HT1080 (cell line): ENCODE measurements around the gene SLC40A1. TPM values are rescaled to one million over a fixed set of nuclear protein-coding genes. Genes with fewer than 3 reads are reported as not detected.
A peak's percentile ranks its signal among the peaks of the same experiment; 100 is the strongest.

ENCODE experiments used
- DNase-seq: peaks from one replicate; pipeline ENCODE4 v3.0.0-alpha.2; 2015; ENCODE audit warnings: low read depth
- polyA plus RNA-seq, 2 experiments: library from polyadenylated mRNA; depleted of rRNA; stranded (reverse); fragments of >200 nt; gene quantifications; 2 replicates each; pipeline ENCODE4 v1.2.3, GENCODE V29; 2015
- total RNA-seq: library from RNA; depleted of rRNA; stranded (reverse); fragments of >200 nt; shearing (Covaris generic); gene quantifications from 2 replicates; pipeline ENCODE4 v1.2.3, GENCODE V29; 2014; rRNA removed

The SLC40A1 gene, protein sequence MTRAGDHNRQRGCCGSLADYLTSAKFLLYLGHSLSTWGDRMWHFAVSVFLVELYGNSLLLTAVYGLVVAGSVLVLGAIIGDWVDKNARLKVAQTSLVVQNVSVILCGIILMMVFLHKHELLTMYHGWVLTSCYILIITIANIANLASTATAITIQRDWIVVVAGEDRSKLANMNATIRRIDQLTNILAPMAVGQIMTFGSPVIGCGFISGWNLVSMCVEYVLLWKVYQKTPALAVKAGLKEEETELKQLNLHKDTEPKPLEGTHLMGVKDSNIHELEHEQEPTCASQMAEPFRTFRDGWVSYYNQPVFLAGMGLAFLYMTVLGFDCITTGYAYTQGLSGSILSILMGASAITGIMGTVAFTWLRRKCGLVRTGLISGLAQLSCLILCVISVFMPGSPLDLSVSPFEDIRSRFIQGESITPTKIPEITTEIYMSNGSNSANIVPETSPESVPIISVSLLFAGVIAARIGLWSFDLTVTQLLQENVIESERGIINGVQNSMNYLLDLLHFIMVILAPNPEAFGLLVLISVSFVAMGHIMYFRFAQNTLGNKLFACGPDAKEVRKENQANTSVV
- 0.29 and 0.57 TPM in 2 replicates for total RNA-seq
- 0.75 and 0.88 TPM in 2 replicates for polyA plus RNA-seq (2015; cell fraction: cytosol; rRNA removed)
- polyA plus RNA-seq (2015; cell fraction: nucleus; rRNA removed) = 0.38 and 0.58 TPM in 2 replicates

GRCh38 chr2:189580658-189581353 is at the start of gene SLC40A1:
Gene SLC40A1 (minus strand): TSS chr2:189580786. CDS start chr2:189580460, 326 bp downstream.
- peak; percentile 63 for DNase-seq

GRCh38 chr2:189629531-189630453 is 49.2 kb upstream of the SLC40A1 start:
- DNase-seq = no peak

GRCh38 chr2:189628817-189629530 is 48.4 kb upstream of the SLC40A1 start:
- DNase-seq = no peak

GRCh38 chr2:189627789-189628188 is 47.2 kb upstream of the SLC40A1 start:
- no peak for DNase-seq

GRCh38 chr2:189625636-189626035 is 45.0 kb upstream of the SLC40A1 start:
- DNase-seq = no peak

DNA sequence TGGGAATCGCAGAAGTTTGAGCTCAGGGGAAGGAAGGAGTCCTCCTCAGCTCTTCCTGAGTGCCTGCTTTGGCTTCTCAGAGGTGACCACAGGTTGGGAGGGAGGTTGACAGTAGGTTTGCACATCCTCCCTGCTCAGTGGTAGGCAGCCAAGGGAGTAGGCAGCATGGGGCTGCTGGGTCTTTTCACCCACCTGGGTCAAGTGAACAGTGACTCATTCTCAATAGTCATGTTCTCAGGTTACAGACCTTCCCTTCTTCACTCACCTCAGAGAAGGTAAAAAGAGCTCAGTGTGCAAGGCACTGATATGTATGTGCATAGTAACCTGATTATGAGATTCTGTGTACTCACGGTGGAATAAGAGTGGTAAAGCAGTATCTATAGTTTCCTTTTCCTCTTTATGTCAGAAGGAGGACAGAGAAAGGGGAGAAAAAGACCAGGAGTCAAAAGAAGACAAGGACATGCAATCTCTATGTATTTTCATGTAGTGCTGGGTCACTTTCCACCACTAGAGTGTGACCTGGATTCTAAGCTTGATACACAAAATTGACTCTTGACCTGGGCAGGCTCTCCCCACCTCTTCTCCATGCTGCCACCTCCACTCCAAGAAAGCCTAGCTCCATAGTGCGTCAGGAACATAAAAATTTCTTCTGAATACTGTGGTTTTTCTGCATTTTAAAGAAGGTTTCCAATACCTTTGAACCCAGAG is 44.2 kb upstream of the SLC40A1 start:
- no peak for DNase-seq

GRCh38 chr2:189623049-189623448 is 42.5 kb upstream of the SLC40A1 start:
- DNase-seq = no peak

DNA sequence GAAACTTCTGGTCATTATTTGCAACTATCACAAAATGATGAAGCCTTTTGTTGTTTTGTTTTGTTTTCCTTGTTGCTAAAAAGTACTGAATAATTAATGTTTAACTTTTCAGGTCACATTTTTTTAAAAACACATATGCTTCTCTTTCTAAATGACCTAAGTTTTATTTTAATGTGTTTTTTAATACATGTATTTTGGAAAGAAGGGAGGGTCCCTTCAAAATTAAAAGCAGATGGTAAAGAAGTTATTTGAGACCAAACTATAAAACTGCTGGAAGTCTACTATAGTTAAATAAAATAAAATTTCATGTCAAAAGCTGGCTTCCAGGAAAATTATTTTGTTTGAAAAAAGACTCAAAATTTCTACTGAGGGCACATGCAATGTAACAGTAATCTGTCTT is 41.2 kb upstream of the SLC40A1 start:
- no peak for DNase-seq

GRCh38 chr2:189618197-189618596 is 37.6 kb upstream of the SLC40A1 start:
- no peak for DNase-seq

DNA sequence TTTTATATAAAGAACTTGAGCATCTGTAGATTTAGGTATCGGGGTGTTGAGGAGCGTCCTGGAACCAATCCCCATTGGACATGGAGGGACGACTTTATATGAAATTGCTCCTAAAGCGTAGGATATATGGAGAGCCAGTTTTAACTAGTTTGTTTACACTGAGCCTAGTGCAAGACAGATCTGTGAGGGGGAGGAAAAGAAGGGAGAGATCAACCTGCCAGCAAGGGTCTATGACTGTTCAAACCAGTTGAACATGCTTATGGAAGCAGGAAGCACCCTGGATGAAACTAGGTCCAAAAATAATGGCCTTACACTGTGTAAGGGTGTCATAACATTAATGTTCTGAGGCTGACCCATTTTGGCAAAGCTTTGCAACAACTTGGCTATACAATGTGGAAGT is 34.0 kb upstream of the SLC40A1 start:
- no peak for DNase-seq

DNA sequence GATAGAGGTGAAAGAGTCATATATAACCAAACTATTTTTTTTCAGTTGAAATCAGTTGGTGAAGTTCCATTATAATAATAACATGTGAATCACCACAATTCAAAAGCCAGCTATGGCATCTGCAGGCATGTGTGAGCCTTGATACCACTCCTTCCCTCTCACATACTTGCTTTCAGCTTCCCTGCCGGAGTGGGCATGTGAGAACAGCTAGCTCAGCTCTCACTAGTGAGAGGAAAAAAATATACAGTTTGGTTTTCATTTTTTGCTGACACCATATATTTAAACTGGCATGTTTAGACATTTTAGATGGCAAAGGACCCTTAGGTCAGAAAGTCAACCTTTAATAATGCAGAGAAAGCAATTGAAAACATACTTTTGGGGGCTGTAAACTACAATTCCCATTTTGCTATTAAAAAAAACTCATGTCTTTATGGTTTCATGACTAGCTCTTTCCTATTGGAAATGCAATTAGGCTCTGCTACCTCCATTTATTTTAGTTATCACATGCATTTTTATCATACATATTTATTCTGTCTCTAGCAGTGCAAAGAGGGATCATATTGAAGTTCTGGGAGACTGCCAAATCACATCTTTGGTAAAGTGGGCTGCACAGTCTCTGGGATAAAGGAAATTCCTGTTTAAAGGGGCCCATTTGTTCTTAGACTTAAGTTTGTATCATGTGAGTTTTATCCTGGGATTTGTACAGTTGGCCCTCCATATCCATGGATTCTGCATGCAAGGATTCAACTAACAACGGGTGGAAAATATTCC is 33.2 kb upstream of the SLC40A1 start:
- DNase-seq = no peak

DNA sequence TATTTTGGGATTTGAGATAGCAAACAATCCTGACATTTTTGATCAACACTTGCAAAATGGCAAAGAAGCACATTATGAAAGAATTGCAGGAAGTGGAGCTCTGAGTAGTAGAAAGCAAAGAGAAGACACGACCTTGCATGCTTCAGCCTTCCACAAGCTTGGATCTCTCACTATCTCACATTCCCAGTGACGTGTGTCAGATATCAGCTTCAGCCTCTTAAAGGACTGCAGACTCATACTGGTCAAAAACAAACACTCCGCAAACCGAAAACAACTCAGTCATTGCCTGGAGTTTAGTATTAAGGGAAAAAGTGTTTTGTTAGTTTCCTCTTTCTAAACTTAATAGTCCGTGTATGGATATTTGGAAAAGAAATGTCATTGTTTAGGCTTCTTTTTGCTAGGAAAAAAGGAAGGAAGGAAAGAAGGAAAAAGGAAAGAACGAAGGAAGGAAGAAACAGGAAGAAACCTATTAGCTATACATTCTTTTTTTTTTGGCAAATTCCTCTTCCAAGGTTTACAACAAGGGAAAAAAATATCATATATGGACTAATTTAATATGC is 32.6 kb upstream of the SLC40A1 start:
- DNase-seq = peak; percentile 61

- DNase-seq = no peak
Measured at GRCh38 chr2:189610700-189611099, 30.1 kb upstream of the SLC40A1 start.

DNA sequence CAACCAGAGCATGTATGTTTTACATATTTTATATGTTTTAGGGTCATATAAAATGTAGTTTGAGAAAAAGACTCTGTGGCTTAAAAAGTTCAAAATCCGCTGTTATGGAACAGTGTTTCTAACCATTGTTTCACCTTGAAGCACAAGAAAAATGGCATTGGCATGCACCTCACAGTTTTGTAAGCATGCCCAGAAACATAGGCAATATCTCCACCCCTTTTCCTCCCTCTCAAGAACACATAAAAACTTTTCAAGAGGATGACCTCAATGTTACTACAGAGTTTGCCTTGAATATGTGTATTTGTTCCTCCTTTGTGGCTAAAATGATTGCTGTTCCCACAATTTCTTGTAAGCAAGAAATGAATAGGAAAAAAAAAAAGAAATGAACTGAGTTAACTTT is 29.3 kb upstream of the SLC40A1 start:
- DNase-seq = no peak

DNA sequence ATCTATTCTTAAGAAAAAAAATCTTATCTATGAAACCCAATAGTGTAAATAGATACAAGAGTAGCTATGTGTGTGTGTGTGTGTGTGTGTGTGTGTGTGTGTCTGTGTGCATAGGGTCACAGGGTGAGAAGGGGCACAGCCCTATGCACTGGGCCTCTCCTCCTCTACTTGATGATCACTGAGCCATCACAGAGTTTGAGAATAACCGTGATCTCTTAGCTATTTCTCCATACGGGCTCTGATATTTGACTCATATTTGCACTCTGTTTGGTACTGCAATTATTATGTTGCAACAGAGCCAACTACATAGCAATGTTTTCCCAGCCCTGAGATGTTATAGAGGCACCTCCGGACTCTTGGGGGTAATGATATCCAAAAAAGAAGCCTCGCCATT is 28.8 kb upstream of the SLC40A1 start:
- no peak for DNase-seq

DNA sequence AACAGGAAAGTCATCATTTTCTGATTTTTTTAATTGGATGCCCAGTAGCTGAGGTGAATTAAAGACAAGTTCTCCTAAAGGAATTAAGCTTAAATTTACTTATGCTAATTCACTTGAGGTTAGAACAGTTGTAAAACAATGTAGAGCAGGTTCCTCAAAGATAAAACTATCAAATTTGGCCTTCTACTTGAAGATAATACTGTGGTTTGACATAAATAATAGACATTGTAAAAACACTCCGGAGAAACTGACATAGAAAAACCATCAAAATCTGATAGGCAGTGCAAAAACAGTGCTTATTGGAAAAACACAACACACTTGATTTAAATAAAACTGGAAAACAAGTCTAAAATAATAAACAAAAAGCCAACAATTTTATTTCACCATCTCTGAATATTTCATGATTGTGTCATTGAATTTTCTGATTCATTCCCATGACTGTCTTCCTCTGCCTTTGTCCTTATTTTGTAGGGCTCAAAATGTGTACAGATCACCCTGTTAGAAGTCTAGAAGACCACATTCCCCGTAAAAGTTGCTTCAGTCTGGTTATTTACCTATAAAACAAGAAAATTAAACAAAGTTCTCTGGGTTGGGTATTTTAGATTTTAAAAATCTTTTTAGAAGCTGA is 28.3 kb upstream of the SLC40A1 start:
- DNase-seq = no peak

DNA sequence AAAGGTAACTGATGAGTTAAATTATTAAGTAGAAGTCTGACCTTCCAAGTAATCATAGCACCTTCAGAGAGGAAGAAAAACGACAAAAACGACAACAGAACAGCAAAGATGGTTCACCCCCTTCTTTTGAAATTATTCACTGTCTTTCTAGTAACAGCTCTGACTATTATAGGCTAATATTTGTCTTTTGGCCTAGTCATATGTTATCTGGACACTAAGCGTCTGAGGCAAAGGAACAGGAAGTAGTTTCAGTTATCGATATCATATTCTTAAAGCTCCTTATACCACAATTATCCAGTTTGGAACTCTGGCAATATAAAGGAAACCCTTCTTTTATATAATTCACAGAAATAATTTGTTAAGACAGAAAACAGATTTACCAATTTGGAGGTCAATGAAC is 27.6 kb upstream of the SLC40A1 start:
- no peak for DNase-seq

DNA sequence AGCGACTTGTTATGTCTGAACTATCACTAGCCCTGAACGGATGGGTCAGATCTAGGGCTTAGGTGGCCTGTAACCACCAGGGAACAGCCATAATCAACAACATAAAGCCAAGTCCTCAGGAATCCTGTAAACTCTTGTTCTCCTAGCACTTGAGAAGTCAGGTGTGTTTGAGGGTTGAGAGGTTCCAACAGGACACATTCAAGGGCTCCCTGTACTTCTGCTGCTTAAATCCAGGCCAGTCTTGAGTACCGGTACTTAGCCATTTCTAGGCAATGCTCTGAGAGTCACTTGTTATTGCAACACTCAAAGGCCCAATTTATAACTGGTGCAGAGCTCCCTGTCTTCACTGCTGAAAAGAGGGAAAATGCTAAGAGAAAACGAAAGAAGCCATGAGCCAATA is 21.6 kb upstream of the SLC40A1 start:
- DNase-seq = no peak
